NCI-H2227 (cell line): ENCODE measurements around the gene ATP7B.

ENCODE experiments used
- DNase-seq: peaks from one replicate; lab custom pipeline; 2025; ENCODE audit not compliant: unreplicated experiment; lab: John Stamatoyannopoulos, UW

The ATP7B gene

DNA sequence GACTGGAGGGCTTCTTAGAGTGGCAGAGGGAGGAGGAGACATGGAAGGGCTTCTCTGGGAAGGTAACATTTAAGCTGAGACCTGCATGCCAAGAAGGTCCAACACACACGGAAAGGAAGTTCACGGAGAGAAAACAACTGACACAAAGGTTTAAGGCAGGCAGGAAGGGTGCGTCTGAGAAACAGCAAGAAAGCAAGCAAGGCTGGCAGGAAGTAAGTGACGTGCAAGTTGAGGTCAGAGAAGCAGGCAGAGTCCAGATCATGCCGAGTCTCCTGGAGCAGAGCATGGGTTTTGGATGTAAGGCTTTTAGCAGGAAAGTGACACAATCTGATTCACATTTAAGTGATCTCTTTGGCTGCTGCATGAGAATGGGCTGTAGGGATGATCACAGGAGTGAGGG, 60.5 kb downstream of the ATP7B start:
- no peak for DNase-seq

DNA sequence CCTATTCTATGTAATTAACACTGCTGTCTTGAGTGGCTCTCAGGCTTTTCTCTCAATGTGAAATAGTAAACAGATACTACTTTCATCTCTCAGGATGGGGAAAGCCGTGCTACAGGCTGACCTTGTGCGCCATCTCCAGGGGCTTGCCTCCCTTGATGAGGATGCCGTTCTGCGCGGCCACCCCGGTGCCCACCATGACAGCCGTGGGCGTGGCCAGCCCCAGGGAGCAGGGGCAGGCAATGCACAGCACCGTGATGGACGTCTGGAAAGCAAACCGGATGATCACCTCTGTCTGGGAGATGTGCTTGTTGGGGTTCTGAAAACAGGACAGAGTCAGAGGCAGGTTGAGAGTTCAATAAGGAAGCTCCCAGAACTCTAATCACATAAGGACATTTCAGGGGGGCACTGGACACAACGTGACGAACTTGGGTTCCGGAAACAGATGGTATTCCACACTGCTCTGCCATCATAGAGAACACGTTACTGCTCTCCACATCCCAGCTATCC, 65.0 kb downstream of the ATP7B start:
- no peak for DNase-seq

DNA sequence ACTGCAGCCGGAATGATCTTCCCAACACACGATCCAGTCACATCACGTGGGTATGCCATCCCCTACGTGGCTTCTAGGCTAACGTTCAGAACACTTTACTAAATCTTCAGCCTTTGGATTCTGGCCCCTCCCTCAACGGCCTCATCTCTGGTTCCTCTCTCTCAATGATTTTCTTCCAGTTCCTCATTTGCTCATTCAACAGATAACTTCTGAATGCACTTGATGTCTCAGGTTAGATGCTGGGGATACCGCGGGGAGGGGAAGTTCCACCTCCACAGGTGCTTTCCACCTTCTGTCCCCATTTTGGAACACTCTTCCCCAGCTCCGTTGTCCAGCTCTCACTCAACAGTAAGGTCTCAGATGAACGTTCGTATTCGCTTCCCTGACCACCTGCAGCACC, 66.1 kb downstream of the ATP7B start:
- DNase-seq = no peak

DNA sequence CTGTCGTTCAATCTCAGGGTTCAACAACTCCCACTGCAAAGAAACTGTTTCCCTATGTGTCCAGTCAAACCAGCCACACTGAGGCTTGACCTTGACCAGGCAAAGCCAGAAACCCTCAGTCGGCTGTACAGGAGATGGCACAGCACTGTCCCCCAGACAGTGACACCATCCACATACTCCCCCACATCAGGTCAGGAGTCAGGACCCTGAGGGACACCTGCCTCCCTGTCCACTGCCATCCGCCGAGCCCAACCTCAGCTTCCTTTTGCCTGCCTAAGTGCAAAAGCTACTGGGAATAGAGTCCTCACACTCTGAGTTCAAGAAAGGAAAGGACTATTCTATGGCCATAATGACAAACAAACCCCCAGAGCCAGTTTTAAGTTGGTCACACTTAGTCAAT, 66.8 kb downstream of the ATP7B start:
- no peak for DNase-seq

DNA sequence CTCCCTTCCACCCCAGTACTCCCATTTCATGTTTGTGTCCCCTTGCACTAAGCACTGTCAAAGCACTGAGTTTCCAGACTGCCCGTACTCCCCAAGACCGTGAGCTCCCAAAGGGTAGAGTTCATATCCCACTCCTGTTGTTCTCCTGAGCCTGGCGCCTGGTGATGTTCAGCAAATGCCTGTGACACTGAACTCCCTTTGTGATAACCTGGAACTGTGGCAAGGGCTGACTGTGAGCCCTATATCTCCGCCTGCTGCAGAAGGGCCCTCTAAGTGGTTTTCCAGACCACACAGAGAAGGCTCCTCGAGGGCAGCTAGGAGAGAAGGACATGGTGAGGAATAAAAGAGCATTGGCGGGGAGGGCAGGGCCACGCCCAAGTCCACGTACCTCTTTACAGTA, 67.5 kb downstream of the ATP7B start:
- no peak for DNase-seq

- no peak for DNase-seq
Observed at GRCh38 chr13:51942189-51942588, 69.1 kb downstream of the ATP7B start.

DNA sequence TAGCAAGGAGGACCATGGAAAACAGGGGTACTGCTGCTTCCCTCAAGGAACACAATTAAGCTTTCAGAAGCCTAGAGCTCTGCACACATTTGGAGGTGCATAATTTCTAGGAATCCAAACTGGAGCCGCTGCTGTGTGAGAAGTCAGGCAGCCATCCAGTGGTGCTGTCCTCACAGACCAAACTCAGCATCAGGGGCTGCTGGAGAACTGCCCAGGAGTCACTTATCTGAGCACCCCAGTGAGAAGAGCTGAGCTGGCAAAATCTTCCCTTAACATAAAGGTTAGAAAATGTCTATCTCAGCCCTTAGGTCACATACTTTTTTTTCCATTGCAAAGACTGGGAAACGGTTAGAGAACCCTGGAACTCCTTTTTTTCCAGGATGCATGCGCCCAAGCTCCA, 72.8 kb downstream of the ATP7B start:
- DNase-seq = no peak

DNA sequence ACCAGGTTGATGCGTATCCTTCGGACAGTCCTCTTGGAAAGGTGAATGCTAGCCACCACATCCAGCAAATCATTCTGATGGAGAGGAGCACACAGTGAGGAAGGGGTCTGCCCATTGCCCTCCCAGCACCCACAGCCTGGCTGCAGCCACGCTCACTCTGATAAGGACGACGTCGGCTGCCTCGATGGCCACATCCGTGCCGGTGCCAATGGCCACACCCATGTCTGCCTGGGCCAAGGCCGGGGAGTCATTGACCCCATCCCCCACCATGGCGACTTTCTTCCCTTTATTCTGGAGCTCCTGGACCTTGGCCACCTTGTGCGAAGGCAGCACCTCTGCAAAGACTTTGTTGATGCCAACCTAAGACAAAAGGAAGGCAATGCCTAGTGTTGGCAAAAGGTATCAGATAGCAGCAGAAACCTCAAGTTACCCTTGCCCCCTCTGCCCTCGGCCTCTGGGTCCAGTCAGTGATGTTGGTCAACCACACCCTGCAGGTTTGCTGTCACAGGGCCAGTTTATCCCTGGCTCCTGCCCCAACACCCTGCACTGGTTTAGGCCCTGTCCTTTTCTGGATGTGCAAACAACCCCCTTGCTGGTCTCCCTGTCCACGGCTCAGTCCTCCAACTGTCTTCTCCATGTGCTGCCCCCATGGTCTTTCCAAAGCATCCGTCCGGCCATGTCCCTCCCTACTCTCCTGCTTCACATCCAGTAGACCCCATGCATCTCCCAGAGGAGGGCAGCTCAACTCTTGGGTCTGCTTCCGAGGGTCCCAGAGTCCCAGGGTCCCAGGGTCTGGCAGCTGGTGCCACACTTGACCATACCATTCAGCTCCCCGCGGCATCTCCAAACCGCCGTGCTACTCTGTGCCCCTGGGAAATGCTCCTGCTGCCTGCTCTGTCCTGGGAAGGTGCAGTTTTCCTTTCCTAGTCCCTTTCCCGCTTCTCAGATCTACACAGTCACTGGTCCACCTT, 73.6 kb downstream of the ATP7B start:
- DNase-seq = no peak

GRCh38 chr13:51935326-51936171, 75.7 kb downstream of the ATP7B start:
- no peak for DNase-seq

DNA sequence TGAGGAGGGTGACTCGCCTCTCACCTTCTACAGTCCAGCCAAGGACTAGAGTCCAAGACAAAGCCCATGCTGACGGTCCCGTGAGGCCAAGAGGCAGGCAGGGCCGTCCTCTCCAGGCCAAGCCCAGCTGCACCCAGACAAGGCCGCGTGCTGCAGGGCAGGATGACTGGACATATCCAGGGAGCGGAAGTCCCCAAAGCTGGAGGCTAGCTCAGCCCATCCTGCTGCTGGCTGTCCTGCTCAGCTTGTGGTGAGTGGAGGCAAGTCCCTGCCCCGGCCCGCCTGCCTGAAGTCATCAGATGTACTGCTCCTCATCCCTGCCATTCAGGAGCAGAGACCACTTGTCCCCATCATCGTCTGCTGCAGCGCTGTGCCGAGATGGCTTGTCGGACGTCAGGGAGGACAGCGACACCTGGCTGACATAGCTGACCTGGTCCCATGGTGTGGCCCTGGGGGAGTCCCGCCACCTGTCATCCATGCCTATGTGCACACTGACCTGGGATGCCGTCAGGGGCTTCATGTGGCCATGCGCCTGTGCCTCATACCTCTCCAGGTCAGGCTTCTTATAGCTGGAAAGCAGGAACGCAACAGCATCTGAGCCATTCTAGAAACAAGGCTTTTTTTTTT, 76.7 kb downstream of the ATP7B start:
- DNase-seq = no peak

DNA sequence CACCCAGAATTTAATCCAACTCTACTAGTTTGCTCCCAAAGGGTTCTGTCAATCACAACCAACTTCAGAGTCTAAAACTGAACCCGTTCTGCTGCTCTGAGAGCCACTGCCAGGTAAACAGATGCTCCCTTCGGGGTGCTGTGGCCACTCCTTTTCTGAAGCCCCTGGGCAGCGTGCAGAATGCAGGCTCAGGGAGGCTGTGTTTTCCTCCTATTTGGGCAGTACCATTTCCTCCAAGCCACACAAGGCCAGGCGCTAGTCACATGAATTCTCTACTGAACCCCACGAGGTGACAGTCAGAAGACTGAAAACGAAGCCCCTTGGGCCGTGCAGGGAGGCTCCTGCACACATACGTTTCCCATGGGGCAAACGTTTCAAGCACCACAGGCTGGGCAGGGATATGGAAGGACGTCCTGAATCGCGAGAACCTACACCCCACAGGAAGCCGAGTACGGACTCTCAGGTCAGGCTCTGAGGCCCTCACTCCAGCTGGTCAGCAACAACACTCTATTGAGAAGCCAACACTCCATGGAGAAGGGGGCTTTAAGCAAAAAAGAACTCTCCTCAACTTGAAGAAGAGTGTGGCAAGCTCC, 77.7 kb downstream of the ATP7B start:
- no peak for DNase-seq

DNA sequence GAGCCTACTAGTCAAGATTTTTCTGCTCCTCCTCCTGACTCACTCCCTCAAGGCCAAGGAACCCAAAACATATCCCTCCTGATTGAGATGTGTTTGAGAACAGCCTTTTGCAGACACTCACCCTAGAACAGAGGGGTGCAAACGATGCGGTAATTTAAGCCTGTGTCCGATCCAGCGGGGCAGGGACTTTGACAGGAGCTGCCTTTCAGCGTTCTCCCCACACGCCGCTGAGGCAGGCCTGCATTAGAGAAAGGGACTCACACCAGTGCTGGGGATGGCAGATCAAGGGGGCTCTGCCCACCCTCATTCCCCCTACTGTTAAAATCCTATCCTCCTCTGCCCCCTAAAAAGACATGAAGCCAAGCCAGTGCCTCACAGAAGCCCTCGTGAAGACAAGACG, 79.0 kb downstream of the ATP7B start:
- no peak for DNase-seq

DNA sequence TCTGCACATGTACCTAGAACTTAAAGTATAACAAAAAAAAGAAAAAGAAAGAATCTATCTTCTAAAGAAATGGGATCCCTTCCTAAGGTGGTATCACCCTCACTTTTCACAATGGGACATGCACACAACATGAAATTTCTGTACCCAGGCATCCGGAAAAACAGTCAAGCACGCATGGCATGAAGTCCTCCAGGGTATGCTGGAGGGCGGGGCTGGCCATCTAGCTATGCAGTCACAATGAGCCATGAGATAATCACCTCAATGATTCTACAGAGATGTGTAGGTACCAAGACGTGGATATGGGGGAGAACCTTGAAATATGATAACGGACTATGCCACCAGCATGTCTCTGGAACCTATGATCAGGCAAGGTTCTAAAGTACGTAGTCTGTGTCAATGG, 79.6 kb downstream of the ATP7B start:
- DNase-seq = no peak

GRCh38 chr13:51929699-51930098, 81.6 kb downstream of the ATP7B start:
- no peak for DNase-seq

DNA sequence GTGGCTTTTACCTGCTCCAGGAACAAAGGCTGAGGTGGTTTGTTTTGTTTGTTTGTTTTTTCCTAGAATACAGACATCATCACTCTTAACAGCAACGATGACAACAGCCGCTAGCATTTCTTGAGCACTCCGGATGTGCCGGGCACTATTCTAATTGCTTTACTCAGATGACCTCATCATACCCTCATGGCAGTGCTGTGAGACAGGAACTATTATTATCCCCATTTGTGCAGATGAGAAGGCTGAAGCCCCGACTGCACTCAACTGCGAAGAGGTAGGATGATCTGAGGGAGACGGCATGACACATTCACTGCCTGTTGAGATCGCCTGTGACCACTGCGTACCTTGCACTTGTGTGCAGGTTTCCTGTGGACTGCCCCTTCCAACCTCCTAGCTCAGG, 83.0 kb downstream of the ATP7B start:
- DNase-seq = peak; percentile 73

DNA sequence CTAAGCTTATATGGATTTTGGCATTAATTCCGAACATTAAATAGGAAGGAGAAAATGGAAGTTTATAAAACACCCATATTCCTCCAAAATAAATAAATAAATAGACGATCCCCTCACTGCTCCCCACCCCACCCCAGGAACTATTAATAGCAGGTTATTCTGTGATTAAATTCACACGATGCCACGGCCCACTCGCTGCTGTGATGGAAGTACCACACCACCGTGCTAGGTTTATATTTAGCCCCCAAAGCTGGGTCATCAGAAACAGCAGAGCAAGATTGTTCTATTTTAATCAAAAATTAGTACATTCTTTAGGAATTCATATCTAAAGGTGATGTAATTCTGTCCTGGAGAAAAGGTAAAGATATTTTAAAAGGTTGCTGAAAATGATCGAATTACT, 84.1 kb downstream of the ATP7B start:
- no peak for DNase-seq

DNA sequence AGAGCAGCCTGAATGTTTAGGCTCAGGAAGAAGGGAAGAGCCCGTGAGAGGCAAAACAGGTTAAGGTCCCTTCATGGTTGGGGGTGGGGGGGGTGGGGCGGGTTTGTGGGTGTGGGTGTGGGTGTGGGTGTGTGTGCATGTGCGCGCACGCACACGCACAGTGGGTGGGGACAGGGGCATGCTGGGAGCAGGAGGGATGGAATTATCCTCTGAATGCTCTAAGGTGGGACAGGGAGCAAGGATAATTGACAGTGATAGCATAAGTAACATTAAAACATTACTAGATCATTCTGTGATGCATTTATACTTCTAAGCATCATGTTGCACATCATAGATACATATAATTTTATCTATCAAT, 84.7 kb downstream of the ATP7B start:
- DNase-seq = no peak

- no peak for DNase-seq
Observed at GRCh38 chr13:51925865-51926527, 85.3 kb downstream of the ATP7B start.

DNA sequence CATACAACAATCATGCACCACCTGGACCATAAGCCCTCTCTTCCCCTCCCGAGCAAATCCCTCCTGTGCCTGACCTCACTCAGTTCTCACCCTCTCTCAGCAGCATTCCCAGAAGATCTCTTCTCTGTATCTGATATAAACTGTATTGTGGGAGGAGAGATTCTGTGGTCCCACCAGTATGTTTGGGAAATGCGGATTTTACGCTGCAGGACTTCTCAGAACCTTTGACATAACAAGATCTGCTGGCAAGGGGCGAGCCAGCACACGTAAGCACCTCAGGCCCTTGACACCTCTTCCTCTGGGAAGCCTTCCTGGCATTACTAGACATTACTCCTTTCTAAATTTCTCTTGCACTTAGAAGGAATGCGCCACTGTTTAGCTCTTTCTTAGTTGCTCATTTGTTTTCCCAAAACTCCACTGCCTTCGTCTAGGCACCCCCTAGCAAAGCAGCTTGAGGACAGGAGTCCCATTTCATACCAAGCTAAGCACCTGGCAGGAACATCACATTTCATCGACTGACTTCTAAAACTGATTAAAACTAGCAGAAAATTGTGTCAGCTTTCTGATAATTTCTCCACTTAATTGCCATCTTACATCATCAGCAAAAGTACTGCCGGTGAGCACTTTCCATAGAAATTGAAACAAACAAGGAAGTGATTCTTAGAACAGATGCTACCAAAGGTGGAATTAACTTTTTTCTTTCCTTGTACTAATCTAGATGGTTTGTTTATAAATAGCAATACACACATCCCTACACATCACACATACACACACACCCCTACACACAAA, 86.3 kb downstream of the ATP7B start:
- DNase-seq = no peak
